ENCODE data around the gene TULP4.
"Not testable (repeated sequence)": the region's sequence is repeated elsewhere in the genome, so short reads cannot be mapped to it uniquely, and the experiment has no call there.

Gene TULP4

DNA sequence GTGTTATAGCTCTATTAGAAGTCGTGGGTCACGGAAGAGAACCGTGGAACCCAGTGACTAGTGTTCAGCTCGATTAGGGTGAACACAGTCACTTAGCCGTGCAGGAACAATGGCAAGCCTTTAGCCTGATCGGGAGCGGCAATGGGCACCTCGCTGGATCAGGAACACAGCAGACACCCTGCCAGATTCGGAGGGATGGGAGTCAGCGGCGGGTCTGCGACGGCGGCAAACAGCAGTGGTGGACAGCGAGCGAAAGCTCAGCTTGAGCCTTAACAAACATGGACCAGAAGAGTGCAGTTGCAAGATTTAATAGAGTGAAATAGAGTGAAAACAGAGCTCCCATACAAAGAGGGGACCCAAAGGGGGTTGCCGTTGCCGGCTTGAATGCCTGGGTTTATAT lies 157.8 kb downstream of the TULP4 start:
- DNase-seq (ENCODE audit: low read depth): not testable (repeated sequence)

DNA sequence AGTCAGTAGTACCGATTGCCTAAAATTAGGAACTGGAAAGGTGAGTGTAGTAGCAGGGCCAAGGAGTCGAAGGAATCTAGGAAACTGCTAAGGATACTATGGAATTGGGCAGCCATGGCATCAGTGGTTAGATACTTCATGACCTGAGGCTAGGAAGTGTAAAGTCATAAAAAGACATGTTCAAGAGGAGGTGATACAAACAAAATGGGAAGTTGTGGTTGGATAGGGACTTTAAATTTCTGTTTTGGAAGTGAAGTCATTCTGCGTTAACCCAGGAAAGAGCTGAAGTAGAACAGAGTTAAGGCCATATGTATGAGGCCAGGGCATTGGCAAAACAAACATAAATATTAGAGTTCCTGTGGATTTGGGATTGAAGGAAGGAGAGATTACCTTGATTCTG lies 159.1 kb downstream of the TULP4 start:
- no peak for DNase-seq (ENCODE audit: low read depth)

DNA sequence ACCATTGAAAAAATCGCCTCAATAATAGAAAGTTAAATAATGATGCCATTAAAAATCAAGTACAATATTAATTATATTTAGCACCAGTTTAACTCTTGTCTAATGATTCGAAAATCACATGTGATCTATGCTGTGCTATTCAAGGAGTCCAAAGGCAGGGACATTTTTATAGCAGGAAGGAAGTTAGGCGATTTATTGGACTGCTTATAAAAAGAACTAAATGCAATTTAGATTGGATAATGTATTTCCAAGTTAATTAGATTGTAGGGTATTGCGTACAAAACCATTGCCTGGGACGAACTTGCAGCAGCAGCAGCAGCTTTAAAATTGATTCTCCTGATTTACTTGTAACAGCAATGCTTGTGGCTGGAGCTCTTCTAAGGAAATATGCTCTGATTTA lies 160.2 kb downstream of the TULP4 start:
- no peak for DNase-seq (ENCODE audit: low read depth)

DNA sequence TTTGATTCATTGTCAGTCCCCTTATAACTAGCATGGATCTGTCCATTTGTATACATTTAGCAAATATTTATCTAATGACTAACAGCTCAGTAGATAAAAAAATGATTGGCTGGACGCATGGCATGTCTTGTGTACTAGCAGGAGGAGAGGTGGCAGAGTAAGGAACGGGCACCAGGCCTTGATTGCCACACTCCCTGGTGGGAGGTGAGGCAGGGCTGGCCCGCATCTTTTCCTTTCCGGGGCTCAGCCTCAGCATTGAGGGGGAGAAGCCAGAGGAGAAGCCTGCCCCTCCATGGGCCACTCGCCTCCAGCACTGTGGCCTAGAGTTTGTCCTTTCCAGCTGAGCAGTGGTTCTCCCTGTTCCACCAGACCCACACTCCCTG lies 162.7 kb downstream of the TULP4 start:
- no peak for DNase-seq (ENCODE audit: low read depth)

DNA sequence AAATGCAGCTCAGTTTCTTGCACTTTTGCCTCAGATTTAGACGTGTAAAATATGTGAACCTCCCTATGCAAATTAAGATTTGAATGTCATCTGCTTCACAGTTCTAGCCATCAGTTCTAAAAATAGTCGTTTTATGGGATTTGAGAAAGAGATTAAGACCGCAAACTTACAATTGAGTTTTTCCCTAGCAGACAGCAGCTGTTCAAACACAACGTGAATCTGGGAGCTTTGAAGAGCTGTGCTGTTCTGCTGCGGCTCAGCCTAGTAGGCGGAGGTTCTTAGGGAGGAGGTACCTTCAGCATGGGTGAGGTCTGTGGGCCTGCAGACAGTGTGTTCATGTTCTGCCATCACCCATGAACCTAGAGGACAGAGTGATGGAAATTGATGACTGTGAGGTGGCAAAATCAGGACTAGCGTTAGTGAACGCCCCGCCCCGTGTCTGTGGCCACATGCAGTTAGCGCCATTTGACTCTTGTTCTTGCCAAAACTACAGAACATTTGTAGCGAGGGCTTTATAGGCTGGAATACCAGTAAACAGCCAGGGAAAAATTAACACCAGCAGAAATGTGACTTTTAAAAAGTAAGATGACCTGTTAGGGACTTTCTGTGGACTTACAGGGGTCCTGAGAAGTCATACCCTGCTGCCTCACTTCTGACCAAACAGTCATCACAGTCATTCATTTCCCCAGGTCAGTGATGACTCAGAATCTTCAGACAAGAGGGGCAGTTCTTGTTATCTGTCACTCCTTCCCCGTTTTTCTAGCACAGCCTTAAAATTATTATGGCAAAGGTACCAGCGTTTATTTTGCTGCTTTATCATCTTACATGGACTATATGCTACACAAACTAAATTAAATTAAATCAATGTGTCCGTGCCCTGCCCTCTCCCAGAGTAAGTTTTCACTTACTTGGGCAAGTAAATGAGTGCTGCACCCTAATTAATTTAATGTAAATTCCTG lies 163.4 kb downstream of the TULP4 start:
- DNase-seq (ENCODE audit: low read depth): no peak

DNA sequence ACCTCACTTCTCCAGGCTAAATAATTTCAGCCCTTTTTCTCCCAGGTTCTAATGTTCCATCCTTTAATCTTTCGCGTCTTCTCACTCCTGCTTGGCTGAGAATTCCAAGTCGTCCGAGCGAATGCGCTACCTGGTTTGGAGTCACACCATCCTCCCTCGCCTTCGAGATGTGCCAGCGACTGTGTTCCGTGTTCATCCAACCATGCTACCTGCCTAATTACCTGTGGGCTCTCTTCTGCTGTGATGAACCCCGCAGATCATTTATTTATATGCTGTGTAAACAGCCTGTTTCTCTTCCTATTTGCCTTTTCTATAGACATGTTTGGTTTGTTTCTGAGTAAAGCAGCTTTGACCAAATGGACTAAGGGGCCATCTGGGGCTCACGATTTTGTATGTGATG lies 164.1 kb downstream of the TULP4 start:
- DNase-seq (ENCODE audit: low read depth): no peak

DNA sequence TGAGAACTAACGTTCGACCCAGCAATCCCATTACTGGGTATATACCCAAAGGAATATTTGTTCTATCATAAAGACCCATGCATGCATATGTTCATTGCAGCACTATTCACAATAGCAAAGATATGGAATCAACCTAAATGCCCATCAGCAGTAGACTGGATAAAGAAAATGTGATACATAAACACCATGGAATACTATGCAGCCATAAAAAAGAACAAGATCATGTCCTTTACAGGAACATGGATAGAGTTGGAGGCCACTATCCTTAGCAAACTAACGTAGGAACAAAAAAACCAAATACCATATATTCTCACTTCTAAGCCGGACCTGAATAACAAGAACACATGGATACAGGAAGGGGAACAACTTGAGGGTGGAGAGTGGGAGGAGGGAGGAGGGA lies 165.5 kb downstream of the TULP4 start:
- DNase-seq (ENCODE audit: low read depth): not testable (repeated sequence)

DNA sequence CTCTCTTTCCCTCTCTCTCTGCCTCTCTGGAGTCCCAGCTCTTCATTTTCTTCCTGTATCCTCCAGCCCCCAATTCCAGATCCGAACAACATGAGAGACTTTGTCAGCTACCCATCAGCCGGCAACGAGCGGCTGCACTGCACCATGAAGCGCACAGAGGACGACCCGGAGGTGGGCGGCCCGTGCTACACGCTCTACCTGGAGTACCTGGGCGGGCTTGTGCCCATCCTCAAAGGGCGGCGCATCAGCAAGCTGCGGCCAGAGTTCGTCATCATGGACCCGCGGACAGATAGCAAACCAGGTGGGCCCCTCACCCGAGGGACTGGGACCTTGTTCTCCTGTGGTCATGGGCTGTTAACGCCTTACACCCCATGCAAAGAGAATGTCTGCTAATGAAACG lies 168.7 kb downstream of the TULP4 start:
- no peak for DNase-seq (ENCODE audit: low read depth)

DNA sequence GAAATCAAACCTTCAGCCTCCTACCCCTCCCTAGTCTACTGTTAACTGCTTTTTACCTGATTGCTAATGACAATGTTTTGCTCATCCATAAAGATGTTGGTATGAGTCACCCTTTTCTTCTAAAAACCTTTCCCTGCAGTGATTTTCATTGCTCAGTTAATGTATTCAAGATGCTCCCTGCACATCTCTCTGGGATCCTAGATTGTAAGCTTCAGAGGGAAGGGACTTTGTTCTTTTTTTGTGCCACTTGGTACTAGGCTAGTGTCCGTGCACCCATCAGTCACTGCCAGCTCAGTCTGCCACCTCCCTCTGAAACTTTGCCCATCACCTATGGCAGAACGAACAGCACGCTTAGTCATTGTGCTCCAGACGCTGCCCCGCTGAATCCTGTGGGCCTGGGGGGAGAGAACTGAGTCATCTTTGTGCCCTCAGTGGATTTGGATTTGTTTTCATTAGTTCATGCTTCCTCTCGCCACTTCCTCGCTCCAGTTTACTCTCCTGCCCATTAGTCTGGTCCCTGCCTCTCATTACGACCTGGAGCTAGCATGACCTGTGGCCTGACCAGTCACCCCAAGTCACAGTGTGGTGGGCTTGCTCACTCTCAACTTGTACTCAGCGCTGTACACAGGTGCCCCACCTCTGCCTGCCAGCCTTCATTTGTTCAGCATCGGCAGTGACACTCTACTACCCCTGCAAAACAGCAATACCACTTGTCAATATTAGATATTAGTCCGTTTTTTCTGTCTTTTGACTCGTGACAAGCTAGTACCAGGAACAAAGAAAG lies 169.6 kb downstream of the TULP4 start:
- no peak for DNase-seq (ENCODE audit: low read depth)

DNA sequence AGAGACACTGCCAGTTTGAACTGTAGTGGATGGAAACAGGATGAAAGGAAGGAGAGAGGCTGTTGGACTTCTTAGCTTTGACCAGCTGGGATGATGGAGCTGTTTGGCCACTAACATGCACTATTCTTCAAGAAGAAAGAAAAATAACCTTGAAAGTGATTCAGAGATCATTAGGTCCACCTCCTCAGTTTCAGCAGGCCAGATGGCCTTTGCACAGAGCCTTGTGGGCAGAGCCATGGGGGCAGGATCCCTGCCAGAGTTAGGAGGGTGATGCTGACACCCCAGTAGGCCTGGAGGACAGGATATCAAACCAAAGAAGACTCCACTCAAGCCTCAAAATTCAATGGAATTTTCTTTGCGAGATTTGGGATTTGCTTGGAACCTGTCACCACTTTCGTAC lies 173.2 kb downstream of the TULP4 start:
- no peak for DNase-seq (ENCODE audit: low read depth)

DNA sequence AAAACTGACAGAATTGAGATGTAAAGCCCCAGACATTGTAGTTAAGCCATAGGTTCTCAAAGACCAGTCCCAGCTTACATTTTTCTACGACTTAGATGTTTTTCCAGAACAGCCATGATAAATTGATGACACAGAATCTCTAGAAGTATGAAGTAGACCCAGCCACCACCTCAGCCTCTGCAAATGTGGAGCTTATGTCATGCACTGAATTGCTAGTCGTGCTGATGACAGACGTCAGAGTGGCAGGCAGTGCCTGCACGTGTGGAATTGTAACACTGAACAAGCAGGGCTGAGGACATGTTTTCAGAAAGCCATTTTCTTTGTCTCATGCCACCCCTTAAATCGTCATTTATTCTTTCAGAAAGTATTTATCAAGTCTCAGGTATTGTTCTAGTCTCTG lies 175.2 kb downstream of the TULP4 start:
- no peak for DNase-seq (ENCODE audit: low read depth)

DNA sequence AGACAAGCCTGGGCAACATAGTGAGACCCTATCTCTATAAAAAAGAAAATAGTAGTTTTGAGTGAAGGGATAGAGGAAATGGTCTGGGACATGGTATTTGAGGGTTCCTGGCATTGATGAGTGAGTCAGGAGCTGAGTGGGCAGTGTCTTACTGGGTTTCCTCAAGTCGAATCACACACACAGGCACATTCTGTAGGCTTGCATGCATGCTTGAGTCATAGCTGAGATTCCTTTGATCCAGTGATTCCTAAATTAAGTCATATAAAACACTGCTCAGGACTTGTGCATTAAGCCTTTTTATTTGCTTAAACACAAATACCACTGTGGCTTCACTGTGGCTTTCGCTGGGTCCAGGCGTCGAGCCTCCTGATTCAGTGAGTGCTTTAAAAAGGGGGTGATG lies 175.8 kb downstream of the TULP4 start:
- DNase-seq (ENCODE audit: low read depth): peak; percentile 3

DNA sequence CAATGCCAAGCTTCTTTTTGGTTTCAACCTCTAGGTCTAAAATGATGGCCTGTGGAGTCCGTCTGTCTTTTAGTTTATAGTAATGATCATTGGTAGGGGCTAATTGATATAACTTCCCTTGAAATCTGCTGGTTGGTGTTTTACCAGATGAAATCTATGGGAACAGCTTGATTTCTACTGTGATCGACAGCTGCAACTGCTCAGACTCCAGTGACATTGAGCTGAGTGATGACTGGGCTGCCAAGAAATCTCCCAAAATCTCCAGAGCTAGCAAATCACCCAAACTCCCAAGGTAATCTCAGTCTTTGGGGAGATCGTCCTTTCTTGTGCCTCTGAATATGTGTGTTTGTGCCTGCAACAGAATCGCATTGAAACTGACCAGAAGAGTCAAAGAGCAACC lies 177.2 kb downstream of the TULP4 start:
- DNase-seq (ENCODE audit: low read depth): no peak

DNA sequence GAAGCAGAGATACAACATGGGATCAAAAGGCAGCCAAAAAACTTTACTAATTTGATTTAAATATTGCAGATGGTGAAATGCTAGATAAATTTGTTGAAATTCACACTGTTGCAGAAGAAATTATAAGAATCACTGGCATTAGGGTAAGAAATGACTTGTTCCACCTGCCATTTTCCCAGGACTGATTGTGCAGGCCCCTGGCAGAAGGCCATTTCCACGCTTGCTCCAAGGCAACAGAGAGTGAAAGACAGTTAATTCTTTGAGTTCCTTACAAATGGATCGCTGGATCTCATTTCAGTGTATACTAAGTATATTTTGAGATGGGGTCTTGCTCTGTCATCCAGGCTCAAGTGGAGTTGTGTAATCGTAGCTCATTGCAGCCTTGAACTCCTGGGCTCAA lies 180.6 kb downstream of the TULP4 start:
- DNase-seq (ENCODE audit: low read depth): no peak

DNA sequence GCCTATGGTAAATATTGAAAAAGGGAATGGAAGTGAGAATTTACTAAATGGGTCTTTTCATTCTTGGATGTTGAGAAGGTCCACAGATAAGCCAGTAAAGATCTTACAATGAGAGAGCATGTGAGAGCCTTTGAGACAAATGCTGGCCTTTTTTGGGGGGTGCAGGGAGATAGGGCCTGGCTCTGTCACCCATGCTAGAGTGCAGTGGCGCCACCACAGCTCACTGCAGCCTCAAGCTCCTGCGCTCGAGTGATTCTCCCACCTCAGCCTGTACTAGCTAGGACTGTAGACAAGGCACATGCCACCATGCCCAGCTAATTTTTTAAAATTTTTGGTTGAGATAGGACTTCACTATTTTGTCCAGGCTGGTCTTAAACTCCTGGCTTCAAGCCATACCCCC lies 184.4 kb downstream of the TULP4 start:
- no peak for DNase-seq (ENCODE audit: low read depth)

DNA sequence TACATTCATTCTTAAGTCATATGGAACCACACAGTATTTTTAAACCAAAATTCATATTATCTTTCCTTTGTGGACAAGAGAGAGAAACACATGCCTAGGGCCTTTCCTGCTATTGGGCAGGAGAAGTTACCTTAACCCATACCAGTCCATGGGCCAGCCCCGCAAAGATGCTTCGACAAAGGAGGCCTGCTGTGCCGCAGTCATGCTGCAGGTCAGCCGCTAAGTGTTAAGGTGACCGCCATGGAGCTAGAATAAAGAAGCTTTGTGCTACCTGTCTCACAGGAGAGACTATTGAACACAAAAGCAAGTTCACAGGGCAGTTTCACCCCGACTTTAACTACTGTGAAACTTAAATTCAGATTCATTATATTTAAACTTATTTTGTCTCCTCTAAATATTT lies 185.4 kb downstream of the TULP4 start:
- no peak for DNase-seq (ENCODE audit: low read depth)

DNA sequence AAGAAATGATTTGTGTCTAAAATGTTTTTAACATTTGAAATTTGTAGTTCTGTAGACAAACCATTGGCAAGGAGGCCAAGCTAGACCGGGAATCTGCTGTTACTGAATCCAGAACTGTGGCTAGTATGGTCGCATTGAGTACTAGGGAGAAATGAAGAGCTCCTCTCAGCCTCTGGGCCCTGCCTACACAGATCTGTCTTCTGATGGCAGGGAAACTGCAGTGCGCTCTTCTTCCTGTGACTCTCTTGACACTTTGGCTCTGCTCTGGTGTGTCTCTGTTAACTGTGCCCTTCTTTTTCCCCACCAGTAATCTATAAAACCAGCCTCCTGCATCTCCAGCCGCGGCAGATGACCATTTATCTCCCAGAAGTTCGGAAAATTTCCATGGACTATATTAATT lies 186.1 kb downstream of the TULP4 start:
- DNase-seq (ENCODE audit: low read depth): no peak

DNA sequence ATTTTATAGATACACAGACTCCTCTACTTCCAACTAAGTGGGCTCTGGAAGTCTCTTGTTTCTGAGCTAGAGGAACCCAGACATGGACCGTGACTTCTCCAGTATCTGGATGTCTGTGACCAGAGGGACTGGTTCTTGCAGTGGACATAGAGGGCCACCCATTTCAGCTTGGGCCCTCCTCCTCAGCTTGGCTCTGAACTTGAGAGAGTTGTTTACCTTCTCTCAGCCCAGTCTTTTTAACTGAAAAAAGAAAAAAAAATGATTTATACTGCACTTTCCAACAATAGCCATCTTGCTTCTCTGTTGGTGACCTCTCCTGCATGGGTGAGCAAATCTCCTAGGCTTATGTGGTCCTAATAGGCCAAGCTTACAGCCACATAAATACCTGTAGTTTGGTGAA lies 187.3 kb downstream of the TULP4 start:
- no peak for DNase-seq (ENCODE audit: low read depth)

DNA sequence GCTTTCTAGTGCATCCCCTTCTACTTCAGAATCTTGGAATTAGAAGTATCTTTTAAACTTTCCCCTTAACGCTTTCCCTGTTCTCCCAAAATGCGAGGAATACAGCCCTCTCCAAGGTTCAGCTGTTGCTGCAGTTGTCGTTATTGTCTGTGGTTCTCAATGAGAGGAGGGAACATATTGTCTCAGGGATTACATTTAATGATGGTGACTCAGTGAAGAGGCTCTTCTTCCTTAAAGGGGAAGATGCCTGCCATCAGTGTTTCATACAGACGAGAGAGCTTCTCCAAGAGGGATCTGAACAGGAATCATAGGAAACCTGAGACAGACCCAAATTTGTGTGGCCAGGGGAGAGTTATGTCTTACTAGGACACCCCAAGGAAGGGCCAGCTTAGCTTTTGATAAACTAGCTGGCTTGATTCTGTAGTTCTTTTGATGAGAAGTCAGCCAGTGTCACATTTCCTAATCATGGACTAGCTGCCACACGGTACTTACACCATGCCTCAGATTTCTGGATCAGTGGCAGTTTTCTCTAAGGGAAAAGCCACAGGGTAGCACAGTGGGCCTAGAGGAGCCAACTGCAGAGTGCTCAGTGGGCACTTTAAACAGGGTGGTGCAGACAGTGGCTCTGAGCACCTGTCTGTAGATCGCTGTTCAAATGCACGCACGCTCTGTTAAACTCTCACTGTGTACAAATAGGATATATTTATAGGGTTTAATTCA lies 187.9 kb downstream of the TULP4 start:
- no peak for DNase-seq (ENCODE audit: low read depth)

DNA sequence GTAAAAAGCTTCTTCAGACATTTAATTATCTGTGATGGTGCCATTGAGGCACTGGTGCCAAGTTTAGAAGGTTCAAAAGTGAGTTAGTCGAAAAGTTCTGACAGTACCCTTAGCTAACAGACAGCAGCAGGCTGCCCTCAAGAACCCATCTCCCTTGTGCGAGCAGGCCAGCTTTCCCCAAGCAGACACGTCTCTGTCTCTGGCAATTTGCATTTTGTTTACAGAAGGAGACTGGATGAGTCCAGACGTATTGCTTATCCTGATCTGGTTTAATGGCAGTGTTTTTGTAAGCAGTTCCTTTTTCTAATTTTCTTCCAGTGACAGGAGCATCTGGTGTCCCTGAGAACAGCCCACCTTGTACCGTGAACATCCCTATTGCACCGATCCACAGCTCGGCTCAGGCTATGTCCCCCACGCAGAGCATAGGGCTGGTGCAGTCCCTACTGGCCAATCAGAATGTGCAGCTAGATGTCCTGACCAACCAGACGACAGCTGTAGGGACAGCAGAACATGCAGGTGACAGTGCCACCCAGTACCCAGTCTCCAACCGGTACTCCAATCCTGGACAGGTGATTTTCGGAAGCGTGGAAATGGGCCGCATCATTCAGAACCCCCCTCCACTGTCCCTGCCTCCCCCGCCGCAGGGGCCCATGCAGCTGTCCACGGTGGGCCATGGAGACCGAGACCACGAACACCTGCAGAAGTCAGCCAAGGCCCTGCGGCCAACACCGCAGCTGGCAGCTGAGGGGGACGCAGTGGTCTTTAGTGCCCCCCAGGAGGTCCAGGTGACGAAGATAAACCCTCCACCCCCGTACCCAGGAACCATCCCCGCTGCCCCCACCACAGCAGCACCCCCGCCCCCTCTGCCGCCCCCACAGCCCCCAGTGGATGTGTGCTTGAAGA lies 189.3 kb downstream of the TULP4 start:
- DNase-seq (ENCODE audit: low read depth): no peak

DNA sequence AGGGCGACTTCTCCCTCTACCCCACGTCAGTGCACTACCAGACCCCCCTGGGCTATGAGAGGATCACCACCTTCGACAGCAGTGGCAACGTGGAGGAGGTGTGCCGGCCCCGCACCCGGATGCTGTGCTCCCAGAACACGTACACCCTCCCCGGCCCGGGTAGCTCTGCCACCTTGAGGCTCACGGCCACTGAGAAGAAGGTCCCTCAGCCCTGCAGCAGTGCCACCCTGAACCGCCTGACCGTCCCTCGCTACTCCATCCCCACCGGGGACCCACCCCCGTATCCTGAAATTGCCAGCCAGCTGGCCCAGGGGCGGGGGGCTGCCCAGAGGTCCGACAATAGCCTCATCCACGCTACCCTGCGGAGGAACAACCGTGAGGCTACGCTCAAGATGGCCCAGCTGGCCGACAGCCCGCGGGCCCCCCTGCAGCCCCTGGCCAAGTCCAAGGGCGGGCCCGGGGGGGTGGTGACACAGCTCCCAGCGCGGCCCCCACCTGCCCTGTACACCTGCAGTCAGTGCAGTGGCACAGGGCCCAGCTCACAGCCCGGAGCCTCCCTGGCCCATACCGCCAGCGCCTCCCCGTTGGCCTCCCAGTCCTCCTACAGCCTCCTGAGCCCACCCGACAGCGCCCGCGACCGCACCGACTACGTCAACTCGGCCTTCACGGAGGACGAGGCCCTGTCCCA lies 190.1 kb downstream of the TULP4 start:
- DNase-seq (ENCODE audit: low read depth): no peak
